Mesenteric fat pad (tissue), 1 donor: Measurements from ENCODE around the gene HIRIP3. TPM values are rescaled to one million over a fixed set of nuclear protein-coding genes. Genes with fewer than 3 reads are reported as not detected.
"Not testable (repeated sequence)": the region's sequence is repeated elsewhere in the genome, so short reads cannot be mapped to it uniquely, and the experiment has no call there.

Source experiments
- DNase-seq: peaks from one replicate; pipeline ENCODE4 v3.0.0-alpha.2; 2020; ENCODE audit warnings: low spot score
- total RNA-seq: library from RNA; stranded (reverse); fragmentation: NEBNext Ultra II Directional; extraction: Animal tissue kit (Norgen Biotek cat#: 25700); gene quantifications from one replicate; pipeline ENCODE4 v1.2.1, GENCODE V29; 2021
- donor health status: DM: yes; HTN: yes; CAD: no.

Gene HIRIP3
- total RNA-seq, 1 donor from 2014 or later, result 11.0 TPM

DNA sequence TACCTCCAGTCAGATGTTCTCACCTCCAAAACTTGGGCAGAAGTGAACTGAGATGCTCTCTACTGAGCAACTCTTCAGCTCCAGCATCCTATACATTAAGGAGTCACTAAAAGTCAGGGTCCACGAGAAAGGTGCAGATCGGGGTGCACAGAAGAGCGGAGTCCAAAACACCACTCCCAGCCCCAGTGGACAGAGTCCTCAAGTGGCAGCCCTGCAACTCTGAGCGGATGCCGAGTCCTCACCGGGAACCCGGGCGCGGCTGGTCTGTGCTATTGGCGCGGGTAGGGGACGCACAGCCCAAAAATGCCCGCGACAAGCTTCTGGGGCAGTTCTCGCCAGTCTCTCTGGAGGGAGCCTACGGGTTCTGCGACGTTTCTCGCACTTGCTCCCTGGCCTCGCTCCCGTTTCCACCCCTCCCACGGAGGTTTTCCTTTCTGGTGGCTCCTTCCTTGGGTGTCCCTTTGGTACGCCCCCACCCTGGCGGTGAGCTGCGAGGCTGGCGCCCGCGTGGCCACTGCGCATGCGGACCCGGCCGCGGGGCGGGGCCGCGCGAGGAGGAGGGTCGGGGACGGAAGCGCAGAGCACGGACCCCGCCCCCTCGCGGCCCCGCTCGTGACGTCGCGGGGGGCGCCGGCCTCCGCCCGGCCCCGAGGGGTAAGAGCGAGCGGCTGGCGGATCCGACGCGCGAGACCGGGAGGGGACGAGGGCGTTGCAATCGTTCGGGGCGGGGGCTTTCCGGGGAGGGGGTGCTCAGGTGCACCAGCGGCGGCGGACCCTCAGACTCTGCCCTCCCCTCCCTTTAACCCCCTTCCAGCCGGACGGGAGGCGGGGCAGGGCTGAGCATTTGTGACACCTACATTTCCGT lies 33.7 kb downstream of the HIRIP3 start, which contains the start of gene TMEM219:
Gene TMEM219 (plus strand): TSS at position 601 of the 865 bp plus-strand sequence. CDS start 1,065 bp downstream, outside the sequence.
- DNase-seq, result peak; percentile 98

DNA sequence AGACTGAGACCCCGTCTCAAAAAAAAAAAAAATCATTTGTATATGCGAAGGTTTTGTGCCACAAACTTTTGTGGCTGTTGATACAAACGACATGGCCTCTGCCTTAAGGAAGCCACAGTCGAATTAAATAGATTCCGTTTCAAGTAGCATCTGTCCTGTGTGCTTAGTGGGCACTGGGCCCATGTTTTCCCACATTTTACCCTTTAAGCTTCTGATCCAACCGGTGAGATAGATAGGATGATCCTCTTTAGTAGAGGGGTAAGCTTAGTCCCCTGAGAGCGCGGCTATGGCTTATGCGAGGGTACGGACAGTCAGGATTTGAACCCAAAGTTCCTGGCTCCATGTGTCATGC lies 34.3 kb downstream of the HIRIP3 start:
- no peak for DNase-seq

DNA sequence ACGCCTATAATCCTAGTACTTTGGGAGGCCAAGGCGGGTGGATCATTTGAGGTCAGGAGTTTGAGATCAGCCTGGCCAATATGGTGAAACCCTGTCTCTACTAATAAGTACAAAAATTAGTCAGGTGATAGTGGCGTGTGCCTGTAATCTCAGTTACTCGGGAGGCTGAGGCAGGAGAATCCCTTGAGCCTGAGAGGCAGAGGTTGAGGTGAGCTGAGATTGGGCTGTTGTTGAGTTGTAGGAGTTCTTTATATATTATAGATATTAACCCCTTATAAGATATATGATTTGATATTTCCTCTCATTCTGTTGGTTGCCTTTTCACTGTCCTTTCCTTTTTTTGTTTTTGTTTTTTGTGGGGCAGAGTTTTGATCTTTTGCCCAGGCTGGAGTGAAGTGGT lies 35.6 kb downstream of the HIRIP3 start:
- DNase-seq, result not testable (repeated sequence)

DNA sequence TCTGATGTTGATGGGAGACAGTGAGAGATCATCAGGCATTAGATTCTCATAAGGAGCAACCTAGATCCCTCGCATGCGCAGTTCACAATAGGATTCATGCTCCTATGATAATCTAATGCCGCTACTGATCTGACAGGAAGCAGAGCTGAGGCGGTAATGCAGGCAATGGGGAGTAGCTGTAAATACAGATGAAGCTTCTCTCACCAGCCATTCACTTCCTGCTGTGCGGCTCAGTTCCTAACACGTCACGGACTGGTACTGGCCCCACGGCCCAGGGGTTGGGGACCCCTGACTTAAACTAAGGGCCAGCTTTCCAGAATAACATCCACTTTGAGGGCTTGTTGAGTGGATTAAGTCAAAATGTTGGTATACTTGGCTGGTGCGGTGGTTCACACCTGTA lies 36.1 kb downstream of the HIRIP3 start:
- peak; percentile 37 for DNase-seq

DNA sequence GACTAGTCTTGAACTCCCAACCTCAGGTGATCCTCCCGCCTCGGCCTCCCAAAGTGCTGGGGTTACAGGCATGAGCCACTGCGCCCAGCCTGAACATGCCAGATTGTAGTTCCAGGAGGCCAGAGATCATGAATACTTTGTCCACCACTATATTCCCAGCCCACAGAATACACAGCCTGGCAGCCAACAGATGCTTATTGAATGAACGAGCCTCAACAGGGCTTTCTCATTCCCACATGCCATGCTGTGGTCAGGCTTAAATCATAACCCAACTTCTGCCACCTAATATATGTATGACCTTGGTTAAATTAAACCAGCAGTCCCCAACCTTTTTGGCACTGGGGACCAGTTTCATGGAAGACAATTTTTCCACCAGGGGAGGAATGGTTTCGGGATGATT lies 36.7 kb downstream of the HIRIP3 start:
- DNase-seq, result peak; percentile 62

DNA sequence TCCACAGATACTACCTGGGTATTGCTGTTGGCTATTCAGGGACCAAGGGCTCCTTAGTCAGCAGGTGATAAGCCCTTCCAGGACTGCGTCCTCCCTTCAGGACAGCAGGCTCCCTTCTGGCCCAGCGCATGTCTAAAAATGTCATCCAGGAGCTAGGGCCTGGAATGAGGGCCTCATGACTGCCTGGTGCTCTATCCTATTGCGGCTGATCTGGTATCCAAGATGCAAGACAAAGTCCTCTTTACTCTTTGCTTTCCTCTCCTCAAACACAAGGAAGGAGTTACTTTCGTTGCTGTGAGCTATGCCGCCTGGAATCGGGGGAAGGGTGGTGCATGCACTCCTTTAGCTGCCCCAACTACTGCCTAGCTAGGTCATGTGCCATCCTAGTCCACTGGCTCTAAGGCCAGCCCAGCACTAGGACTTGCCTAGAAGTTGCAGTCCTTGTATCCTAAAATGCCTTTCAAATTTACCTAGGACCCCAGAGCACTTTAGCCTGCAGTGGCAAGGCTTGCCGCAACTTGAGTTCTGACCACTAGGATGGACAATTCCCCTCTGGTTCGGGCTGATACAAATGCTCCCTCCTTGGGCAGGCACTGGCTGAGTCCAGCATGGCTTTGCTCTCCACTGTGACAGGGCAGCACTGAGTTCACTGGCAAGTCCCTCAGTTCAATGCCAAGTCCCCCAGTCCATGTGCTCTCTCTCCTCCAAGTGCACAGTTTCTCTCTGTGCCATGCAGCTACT lies 43.6 kb downstream of the HIRIP3 start:
- DNase-seq, result peak; percentile 59

DNA sequence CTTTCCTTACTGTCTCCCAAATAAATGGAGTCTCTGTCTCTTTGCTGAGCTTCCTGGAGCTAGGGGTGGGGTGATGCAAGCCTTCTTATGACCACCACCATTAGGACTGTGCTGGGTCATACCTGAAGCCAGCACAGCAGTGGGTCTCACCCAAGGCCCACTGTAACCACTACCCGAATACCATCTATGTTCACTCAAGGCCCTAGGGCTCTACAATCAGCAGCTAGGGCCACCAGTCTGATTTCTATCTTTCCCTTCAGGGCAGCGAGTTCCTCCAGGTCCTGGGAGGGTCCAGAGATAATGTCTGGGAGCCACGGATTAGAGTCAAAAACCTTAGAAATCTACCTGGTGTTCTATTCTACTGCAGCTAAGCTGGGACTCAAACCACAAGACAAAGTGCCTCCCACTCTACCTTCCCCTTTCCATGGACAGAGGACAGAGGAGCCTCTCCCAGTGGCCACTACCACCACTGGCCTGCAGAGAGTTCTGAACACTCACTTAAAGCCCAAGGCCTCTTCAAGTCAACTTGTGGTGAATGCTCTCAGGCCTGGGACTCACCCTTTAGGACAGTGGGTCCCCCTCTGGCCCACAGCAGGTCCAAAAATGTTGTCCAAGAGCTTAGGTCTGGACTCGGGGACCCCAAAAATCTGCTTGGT lies 44.5 kb downstream of the HIRIP3 start:
- peak; percentile 60 for DNase-seq

DNA sequence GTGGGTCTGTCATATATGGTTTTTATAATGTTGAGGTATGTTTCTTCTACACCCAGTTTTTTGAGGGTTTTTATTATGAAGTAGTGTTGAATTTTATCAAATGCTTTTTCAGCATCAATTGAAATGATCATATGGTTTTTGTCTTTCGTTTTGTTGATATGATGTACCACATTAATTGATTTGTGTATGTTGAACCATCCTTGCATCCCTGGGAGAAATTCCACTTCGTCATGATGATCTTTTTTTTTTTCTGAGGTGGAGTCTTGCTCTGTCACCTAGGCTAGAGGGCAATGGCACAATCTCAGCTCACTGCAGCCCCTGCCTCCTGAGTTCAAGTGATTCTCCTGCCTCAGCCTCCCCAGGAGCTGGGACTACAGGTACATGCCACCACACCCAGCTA lies 47.5 kb downstream of the HIRIP3 start:
- peak; percentile 14 for DNase-seq

DNA sequence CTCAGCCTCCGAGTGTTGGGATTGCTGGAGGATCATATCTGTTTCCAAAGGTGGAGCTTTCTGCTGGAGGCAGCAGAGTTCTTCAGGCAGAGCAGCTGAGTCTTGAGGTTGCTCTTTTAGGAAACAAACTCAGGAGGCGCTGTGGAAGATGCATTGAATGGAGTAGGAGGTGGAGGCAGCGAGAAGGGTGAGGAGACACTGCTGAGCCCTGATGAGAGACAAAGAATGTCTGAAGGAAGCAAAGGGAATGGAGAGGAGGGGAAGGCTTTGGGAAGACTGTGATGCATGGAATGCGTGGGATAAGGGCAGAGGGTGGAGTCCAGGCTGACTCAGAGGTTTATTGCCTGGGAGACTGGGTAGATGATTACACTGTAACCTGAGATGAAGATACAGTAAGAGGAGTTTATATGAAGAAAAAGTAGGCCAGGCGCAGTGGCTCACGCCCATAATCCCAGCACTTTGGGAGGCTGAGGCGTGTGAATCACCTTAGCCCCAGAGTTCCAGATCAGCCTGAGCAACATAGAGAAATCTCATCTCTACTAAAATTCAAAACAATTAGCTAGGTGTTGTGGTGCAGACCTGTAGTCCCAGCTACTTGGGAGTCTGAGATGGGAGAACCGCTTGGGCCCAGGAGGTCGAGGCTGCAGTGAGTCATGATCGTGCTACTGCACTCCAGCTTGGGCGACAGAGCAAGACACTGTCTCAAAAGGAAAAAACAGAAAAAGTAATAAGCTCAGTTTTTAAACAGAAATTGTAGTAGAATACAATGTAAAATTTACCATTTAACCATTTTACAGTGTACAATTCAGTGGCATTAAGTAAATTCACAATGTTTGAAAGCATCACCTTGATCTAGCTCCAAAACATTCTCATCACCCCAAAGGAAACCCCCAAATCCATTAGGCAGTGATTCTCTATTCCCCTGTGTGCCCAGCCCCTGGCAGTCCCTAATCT lies 51.3 kb downstream of the HIRIP3 start:
- DNase-seq, result peak; percentile 37

Other genes starting within 250 kb of the HIRIP3 start
- gene C16orf54, start 249.6 kb downstream of the HIRIP3 start, total RNA-seq, result 5.2 TPM
- gene ZG16, start 217.4 kb downstream of the HIRIP3 start, total RNA-seq, result not detected
- 4.8 TPM for gene KIF22, start 204.9 kb downstream of the HIRIP3 start, total RNA-seq
- 135 TPM for gene MAZ, start 189.1 kb downstream of the HIRIP3 start, total RNA-seq
- gene PRRT2, start 183.4 kb downstream of the HIRIP3 start, total RNA-seq, result 1.5 TPM
- gene PAGR1, start 179.5 kb downstream of the HIRIP3 start, total RNA-seq, result 11.1 TPM
- gene MVP, start 175.2 kb downstream of the HIRIP3 start, total RNA-seq, result 150 TPM
- 117 TPM for gene CDIPT, start 132.4 kb downstream of the HIRIP3 start, total RNA-seq
- 1.1 TPM for gene SEZ6L2, start 96.1 kb downstream of the HIRIP3 start, total RNA-seq
- gene ASPHD1, start 95.1 kb downstream of the HIRIP3 start, total RNA-seq, result 0.67 TPM
- gene KCTD13, start 69.4 kb downstream of the HIRIP3 start, total RNA-seq, result 15.7 TPM
- gene TMEM219, start 33.5 kb downstream of the HIRIP3 start, total RNA-seq, result 95.8 TPM
- 49.8 TPM for gene TAOK2, start 21.7 kb downstream of the HIRIP3 start, total RNA-seq
- gene INO80E, start 624 bp upstream of the HIRIP3 start, total RNA-seq, result 45.4 TPM
- 0.42 TPM for gene DOC2A, start 15.4 kb upstream of the HIRIP3 start, total RNA-seq
- gene C16orf92, start 27.6 kb upstream of the HIRIP3 start, total RNA-seq, result not detected
- gene TLCD3B, start 35.7 kb upstream of the HIRIP3 start, total RNA-seq, result not detected
- gene ALDOA, start 70.1 kb upstream of the HIRIP3 start, total RNA-seq, result 1,236 TPM
- gene PPP4C, start 80.4 kb upstream of the HIRIP3 start, total RNA-seq, result 81.1 TPM
- gene TBX6, start 96.3 kb upstream of the HIRIP3 start, total RNA-seq, result 0.67 TPM
- gene YPEL3, start 100.6 kb upstream of the HIRIP3 start, total RNA-seq, result 49.3 TPM
- 4.3 TPM for gene GDPD3, start 117.9 kb upstream of the HIRIP3 start, total RNA-seq
- 135 TPM for gene MAPK3, start 127.6 kb upstream of the HIRIP3 start, total RNA-seq
- gene CORO1A, start 188.0 kb upstream of the HIRIP3 start, total RNA-seq, result 56.2 TPM
- gene BOLA2B, start 198.0 kb upstream of the HIRIP3 start, total RNA-seq, result 94.9 TPM
- 25.2 TPM for gene SLX1A, start 198.3 kb upstream of the HIRIP3 start, total RNA-seq
- 9.4 TPM for gene SULT1A3, start 203.6 kb upstream of the HIRIP3 start, total RNA-seq